Measurements from ENCODE around the gene ANXA1. TPM values are rescaled to one million over a fixed set of nuclear protein-coding genes. Genes with fewer than 3 reads are reported as not detected.

ANXA1 gene
- total and polyA plus RNA-seq, 2 donors (not counting 1 experiment from before 2014, with no cell fraction given): 817 to 966 TPM

- H4K20me1 ChIP-seq (ENCODE audit: control insufficient read depth, extremely low read depth, insufficient read depth, low read length): no peaks in the 10 kb centered on the region
- DNase-seq (ENCODE audit: low read depth in 2 of 2): no peak
- TF ChIP-seq EZH2 (IDR thresholded peaks at IDR 0.05; ENCODE audit: low read length, missing control alignments): no peak
- TF ChIP-seq CTCF (conservative IDR thresholded peaks at IDR 0.05 in 1 of 2, IDR thresholded peaks at IDR 0.05 in 1 of 2; ENCODE audit: low read depth in 1 of 2, low read length in 2 of 2): no peak
- peaks cover 29% of the 10 kb centered on the region for H3K36me3 ChIP-seq (ENCODE audit: control insufficient read depth, insufficient read depth, low read length)
- no peak overlapping the region for H3K9ac ChIP-seq (ENCODE audit: insufficient read depth, low read length)
- H2AFZ ChIP-seq (ENCODE audit: low read length): no peak overlapping the region
- no peak overlapping the region for H3K4me2 ChIP-seq (ENCODE audit: extremely low read depth, insufficient read depth, low read length)
- H3K27me3 ChIP-seq (ENCODE audit: control insufficient read depth, insufficient read depth, low read length): no peaks in the 10 kb centered on the region
- H3K4me1 ChIP-seq (ENCODE audit: control insufficient read depth, extremely low read depth, insufficient read depth, low read length): no peaks in the 10 kb centered on the region
- no peaks in the 10 kb centered on the region for H3K79me2 ChIP-seq (ENCODE audit: control insufficient read depth, insufficient read depth, low read length)
- H3K9me3 ChIP-seq (ENCODE audit: control insufficient read depth, insufficient read depth, low read depth, low read length): no peaks in the 10 kb centered on the region
- no peak overlapping the region for H3K4me3 ChIP-seq (replicated peaks in 1 of 4; ENCODE audit: control extremely low read depth in 1 of 4, insufficient read depth in 1 of 4, low read depth in 3 of 4, low read length in 4 of 4)
- H3K27ac ChIP-seq (ENCODE audit: insufficient read depth, low read length): no peak overlapping the region
Measured at GRCh38 chr9:73166468-73166867, 14.8 kb downstream of the ANXA1 start.

- Histone ChIP-seq H3K4me1 (ENCODE audit: control insufficient read depth, extremely low read depth, insufficient read depth, low read length) (no peaks in the 10 kb centered on the region), H2AFZ (ENCODE audit: low read length) (no peak overlapping the region), H3K4me3 (replicated peaks in 1 of 4; ENCODE audit: control extremely low read depth in 1 of 4, insufficient read depth in 1 of 4, low read depth in 3 of 4, low read length in 4 of 4) (no peak overlapping the region), H3K27ac (ENCODE audit: insufficient read depth, low read length) (no peak overlapping the region), H4K20me1 (ENCODE audit: control insufficient read depth, extremely low read depth, insufficient read depth, low read length) (no peaks in the 10 kb centered on the region), H3K36me3 (ENCODE audit: control insufficient read depth, insufficient read depth, low read length) (peaks cover 25% of the 10 kb centered on the region), H3K9me3 (ENCODE audit: control insufficient read depth, insufficient read depth, low read depth, low read length) (no peaks in the 10 kb centered on the region), H3K79me2 (ENCODE audit: control insufficient read depth, insufficient read depth, low read length) (no peaks in the 10 kb centered on the region), H3K9ac (ENCODE audit: insufficient read depth, low read length) (no peak overlapping the region), H3K27me3 (ENCODE audit: control insufficient read depth, insufficient read depth, low read length) (no peaks in the 10 kb centered on the region), H3K4me2 (ENCODE audit: extremely low read depth, insufficient read depth, low read length) (no peak overlapping the region)
- DNase-seq (ENCODE audit: low read depth in 2 of 2): no peak
- TF ChIP-seq CTCF (conservative IDR thresholded peaks at IDR 0.05 in 1 of 2, IDR thresholded peaks at IDR 0.05 in 1 of 2; ENCODE audit: low read depth in 1 of 2, low read length in 2 of 2): no peak
- TF ChIP-seq EZH2 (IDR thresholded peaks at IDR 0.05; ENCODE audit: low read length, missing control alignments): no peak
Measured at GRCh38 chr9:73167614-73168013, 15.9 kb downstream of the ANXA1 start.

- no peak for DNase-seq (ENCODE audit: low read depth in 2 of 2)
- peaks cover 21% of the 10 kb centered on the region for H3K36me3 ChIP-seq (ENCODE audit: control insufficient read depth, insufficient read depth, low read length)
- no peak overlapping the region for H3K4me2 ChIP-seq (ENCODE audit: extremely low read depth, insufficient read depth, low read length)
- no peak overlapping the region for H3K9ac ChIP-seq (ENCODE audit: insufficient read depth, low read length)
- H3K9me3 ChIP-seq (ENCODE audit: control insufficient read depth, insufficient read depth, low read depth, low read length): no peaks in the 10 kb centered on the region
- no peak overlapping the region for H3K4me3 ChIP-seq (replicated peaks in 1 of 4; ENCODE audit: control extremely low read depth in 1 of 4, insufficient read depth in 1 of 4, low read depth in 3 of 4, low read length in 4 of 4)
- H3K79me2 ChIP-seq (ENCODE audit: control insufficient read depth, insufficient read depth, low read length): no peaks in the 10 kb centered on the region
- no peaks in the 10 kb centered on the region for H4K20me1 ChIP-seq (ENCODE audit: control insufficient read depth, extremely low read depth, insufficient read depth, low read length)
- H3K27me3 ChIP-seq (ENCODE audit: control insufficient read depth, insufficient read depth, low read length): no peaks in the 10 kb centered on the region
- H2AFZ ChIP-seq (ENCODE audit: low read length): no peak overlapping the region
- TF ChIP-seq CTCF (conservative IDR thresholded peaks at IDR 0.05 in 1 of 2, IDR thresholded peaks at IDR 0.05 in 1 of 2; ENCODE audit: low read depth in 1 of 2, low read length in 2 of 2) (no peak), EZH2 (IDR thresholded peaks at IDR 0.05; ENCODE audit: low read length, missing control alignments) (no peak)
- H3K27ac ChIP-seq (ENCODE audit: insufficient read depth, low read length): no peak overlapping the region
- H3K4me1 ChIP-seq (ENCODE audit: control insufficient read depth, extremely low read depth, insufficient read depth, low read length): no peaks in the 10 kb centered on the region
Measured at GRCh38 chr9:73168298-73168934, 16.8 kb downstream of the ANXA1 start.
